Mucosa of descending colon (tissue), 3 donors: ENCODE measurements around the gene KCNG2. TPM values are rescaled to one million over a fixed set of nuclear protein-coding genes. Genes with fewer than 3 reads are reported as not detected.
"Not testable (repeated sequence)": the region's sequence is repeated elsewhere in the genome, so short reads cannot be mapped to it uniquely, and the experiment has no call there.

ENCODE experiments used
- ATAC-seq: fragments of 200-7000 bp; cut with Tn5 transposase; one replicate; pipeline ENCODE4 v1.9.1; 2020; ENCODE audit warnings: mild to moderate bottlenecking, moderate library complexity
- DNase-seq, 3 donors: peaks; one replicate each; pipeline ENCODE4 v3.0.0-alpha.2; 2020
- H3K36me3 ChIP-seq: fragments of 200-600 bp; one replicate; pipeline ENCODE4 v1.8.0; 2021; ENCODE audit warnings: low read depth, mild to moderate bottlenecking
- H3K4me1 ChIP-seq: fragments of 200-600 bp; one replicate; pipeline ENCODE4 v1.8.0; 2021; ENCODE audit warnings: low read depth, mild to moderate bottlenecking
- H3K4me3 ChIP-seq: fragments of 200-600 bp; one replicate; pipeline ENCODE4 v1.8.0; 2021; ENCODE audit warnings: mild to moderate bottlenecking
- H3K9me3 ChIP-seq: fragments of 200-600 bp; one replicate; pipeline ENCODE4 v1.8.0; 2021; ENCODE audit warnings: mild to moderate bottlenecking
- intact Hi-C, 2 donors: fragments of 100-400 bp; cut with DNase I in 1 of 2; cut with micrococcal nuclease in 1 of 2; formaldehyde crosslinking; loops; one replicate each; pipeline versions ENCODE4 v1.11.0 to v1.11.1; 2022; cut with DNase I, micrococcal nuclease
- total RNA-seq, 3 donors: library from RNA; stranded (reverse); fragmentation: NEBNext Ultra II Directional in 2 of 3; extraction: Animal tissue kit (Norgen Biotek cat#: 25700) in 2 of 3; gene quantifications; one replicate each; pipeline versions ENCODE4 v1.2.1 to v1.2.4, GENCODE V29; 2021 to 2023
- TF ChIP-seq, protein P1 (sequence below): fragments of 200-600 bp; IDR thresholded peaks from one replicate; pipeline ENCODE4 v1.8.0; 2022; ENCODE audit warnings: antibody characterized with exemption, mild to moderate bottlenecking
- donor health status: DM: no; HTN: no; CAD: no; lungs with moderate emphysema.
- donor health status: DM: no; HTN: no; CAD: no.
- donor health status: DM: no; HTN: yes; CAD: no.

The KCNG2 gene
- total RNA-seq, 3 donors from 2014 or later, result 0.19 TPM; not detected in 2

DNA sequence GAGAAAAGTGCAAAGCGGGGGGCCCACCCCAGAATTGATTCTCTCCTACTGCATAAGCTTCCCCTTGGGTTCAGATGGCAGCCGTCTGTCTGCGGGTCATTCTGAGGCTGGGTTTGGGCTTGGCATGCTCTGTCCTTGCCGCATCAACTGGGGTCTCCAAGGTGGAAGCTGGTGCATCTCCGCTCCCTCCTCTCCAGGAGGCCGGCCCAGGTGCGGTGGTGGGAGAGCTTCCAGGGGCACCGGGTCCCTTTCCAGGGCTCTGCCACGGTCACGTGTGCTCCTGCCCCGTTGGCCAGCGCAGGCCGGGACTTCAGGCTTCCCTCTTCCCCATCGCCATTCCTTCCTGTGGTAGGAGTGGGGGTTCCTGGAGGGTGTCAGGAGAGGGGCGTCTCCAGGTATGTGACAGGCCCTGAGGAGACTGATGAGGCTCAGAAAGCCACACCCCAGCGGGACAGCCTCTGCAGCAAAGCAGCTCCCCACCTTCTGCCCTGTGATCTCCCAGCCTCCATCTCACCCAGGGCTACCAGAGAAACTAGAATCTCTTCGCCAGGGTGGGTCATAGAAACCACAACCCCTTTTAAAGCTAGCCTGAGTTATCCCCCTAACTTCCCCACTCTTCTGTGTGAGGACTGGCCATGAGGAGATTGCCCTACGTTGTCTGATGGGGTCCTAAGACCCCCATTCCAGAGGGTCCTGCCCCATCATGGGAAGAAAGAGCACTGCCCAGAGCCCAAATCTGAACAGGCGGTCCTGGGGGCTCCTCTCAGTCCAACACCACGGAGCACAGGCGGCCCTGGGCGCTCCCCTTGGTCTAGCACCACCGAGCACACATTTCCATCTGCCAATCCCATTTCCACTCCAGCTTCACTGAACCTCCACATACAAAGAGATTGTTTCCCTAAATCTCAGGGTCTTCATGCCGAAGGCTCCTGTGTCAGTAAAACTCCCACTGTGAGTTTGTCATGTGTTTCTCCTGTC is 77.1 kb downstream of the KCNG2 start:
- intact Hi-C loops, result no loop called here
- Histone ChIP-seq H3K4me1 (no peaks in the 10 kb centered on the region), H3K36me3 (no peaks in the 10 kb centered on the region), H3K4me3 (no peak overlapping the region), H3K9me3 (no peaks in the 10 kb centered on the region)
- no peak for ATAC-seq
- TF ChIP-seq, protein P1, sequence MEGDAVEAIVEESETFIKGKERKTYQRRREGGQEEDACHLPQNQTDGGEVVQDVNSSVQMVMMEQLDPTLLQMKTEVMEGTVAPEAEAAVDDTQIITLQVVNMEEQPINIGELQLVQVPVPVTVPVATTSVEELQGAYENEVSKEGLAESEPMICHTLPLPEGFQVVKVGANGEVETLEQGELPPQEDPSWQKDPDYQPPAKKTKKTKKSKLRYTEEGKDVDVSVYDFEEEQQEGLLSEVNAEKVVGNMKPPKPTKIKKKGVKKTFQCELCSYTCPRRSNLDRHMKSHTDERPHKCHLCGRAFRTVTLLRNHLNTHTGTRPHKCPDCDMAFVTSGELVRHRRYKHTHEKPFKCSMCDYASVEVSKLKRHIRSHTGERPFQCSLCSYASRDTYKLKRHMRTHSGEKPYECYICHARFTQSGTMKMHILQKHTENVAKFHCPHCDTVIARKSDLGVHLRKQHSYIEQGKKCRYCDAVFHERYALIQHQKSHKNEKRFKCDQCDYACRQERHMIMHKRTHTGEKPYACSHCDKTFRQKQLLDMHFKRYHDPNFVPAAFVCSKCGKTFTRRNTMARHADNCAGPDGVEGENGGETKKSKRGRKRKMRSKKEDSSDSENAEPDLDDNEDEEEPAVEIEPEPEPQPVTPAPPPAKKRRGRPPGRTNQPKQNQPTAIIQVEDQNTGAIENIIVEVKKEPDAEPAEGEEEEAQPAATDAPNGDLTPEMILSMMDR, result no peak
- DNase-seq, result no peak

DNA sequence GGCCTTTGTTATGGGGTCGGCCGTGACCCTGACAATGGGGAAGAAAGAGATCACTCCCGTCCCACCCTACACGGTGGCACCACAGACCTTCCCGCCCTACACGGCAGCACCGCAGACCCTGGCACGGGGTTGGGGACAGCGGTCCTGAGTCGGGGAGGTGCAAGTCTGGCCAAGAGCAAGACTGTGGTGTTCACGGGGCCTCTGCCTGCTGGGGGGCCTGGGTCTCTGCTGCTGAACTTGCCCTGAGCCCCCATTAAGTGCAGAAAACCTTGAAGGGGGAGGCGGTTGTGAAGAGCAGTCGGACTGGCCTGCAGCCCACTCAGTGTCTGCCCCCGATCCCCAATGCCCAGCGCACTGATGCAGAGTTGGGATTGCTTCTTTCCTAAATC is 77.8 kb downstream of the KCNG2 start:
- intact Hi-C loops, result no loop called here
- no peak for ATAC-seq
- TF ChIP-seq, protein P1, result no peak

DNA sequence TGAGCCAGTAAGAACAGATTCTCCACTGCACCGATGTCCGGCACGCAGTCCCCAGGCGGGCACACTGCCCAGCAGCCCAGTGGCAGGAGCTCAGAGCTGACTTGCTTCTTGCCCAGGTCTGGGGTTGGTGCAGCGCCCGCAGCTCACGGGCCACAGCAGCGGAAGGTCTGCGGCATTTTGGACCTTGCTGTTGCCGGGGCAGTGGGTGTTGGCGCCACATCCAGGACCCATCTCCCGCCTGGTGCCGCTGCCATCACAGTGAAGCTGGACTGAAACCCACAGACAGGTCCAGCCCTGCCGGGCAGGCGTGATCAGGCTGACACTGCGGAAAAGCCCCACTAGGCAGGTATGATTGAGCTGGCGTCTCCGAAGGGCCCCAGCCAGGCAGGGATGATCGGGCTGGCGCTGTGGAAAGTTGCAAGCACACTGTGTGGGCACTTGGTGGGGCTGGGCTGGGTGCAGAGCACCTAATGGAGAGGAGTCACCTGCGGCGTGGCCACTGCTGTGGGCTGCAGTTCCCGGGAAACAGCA is 78.3 kb downstream of the KCNG2 start:
- no peaks in the 10 kb centered on the region for H3K9me3 ChIP-seq
- ATAC-seq, result no peak
- no peaks in the 10 kb centered on the region for H3K4me1 ChIP-seq
- TF ChIP-seq, protein P1, result no peak
- intact Hi-C loops, result no loop called here
- H3K36me3 ChIP-seq, result no peaks in the 10 kb centered on the region
- no peak overlapping the region for H3K4me3 ChIP-seq
- no peak for DNase-seq

More for the DNA sequence above, 77.8 kb downstream of the KCNG2 start:
- no peaks in the 10 kb centered on the region for H3K4me1 ChIP-seq
- H3K36me3 ChIP-seq, result no peaks in the 10 kb centered on the region
- no peak for DNase-seq
- no peaks in the 10 kb centered on the region for H3K9me3 ChIP-seq
- H3K4me3 ChIP-seq, result no peak overlapping the region

DNA sequence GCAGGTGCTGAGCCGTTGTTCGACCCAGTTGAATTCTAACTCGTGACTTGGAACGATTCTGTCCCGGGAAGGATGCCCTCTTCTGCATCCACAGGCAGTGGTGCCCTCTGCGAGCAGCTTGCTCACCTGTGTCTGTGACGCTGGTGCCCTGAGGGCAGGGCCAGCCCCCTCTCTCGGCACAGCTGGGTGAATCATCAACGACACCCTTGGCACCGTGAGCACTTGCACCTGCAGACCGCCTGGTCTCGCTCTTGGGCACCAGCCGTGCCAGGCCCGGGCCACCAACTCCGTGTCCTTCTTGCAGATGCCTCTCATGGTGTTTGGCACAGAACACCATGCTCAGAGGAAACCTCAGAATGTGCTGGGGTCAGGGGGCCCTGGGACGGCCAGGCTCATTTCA is 78.8 kb downstream of the KCNG2 start:
- H3K9me3 ChIP-seq, result no peaks in the 10 kb centered on the region
- H3K36me3 ChIP-seq, result no peaks in the 10 kb centered on the region
- DNase-seq, result no peak
- H3K4me3 ChIP-seq, result no peak overlapping the region
- intact Hi-C loops, result no loop called here
- ATAC-seq, result no peak
- TF ChIP-seq, protein P1, result no peak
- no peaks in the 10 kb centered on the region for H3K4me1 ChIP-seq

DNA sequence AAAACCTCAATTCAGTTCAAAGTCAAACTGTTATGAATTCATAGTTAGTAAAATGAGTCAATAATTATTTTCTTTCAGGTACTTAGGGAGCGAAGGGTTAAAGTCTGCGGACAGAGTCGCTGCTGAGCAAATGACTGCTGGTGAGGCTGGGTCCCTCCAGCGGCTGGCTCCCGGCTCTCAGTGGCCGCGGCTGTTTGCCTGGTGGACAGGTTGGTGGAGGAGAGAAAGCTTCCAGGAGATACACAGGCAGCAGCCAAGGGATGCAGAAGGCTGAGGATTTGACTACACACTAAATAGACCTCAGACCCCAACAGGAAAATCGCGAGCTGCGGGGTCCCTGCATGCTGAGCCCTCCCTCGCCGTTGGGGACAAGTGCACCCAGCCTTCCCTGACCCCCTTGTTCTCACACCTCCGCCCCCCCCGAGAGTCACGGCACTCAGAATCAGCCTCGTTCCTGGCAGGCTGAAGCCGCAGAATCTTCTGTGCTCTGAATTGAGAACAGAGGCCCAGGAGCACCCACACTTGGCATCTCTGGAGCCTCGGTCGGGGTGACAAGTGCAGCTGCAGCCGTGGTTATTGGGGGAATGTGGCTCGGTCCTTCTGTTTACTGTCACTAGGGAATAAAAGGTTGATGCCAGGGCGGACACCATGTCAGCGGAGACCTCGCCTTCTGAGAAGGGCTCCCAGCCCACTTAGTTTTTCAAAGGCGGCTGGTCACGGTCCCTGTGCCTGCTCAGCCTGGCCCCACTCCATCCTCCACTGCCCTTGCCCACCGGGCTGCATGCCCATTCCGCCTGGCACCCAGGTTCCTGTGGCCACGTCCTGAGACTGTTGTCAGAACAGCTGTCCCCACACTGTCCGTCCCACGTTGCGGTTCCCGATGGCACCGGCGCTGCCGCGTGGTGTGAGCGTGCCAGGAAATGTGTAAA is 79.7 kb downstream of the KCNG2 start:
- DNase-seq, result no peak
- ATAC-seq, result no peak

DNA sequence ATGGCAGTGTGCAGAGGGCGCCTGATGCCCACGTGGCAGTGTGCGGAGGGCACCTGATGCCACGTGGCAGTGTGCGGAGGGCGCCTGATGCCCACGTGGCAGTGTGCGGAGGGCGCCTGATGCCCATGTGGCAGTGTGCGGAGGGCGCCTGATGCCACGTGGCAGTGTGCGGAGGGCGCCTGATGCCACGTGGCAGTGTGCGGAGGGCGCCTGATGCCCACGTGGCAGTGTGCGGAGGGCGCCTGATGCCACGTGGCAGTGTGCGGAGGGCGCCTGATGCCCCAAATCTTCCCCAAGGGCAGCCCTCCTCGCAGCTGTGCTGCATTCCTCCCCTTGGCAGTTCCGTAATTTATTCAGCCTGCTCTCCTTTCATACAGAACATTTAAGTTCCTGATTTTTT is 80.5 kb downstream of the KCNG2 start:
- H3K4me1 ChIP-seq, ATAC-seq, H3K4me3 ChIP-seq, H3K9me3 ChIP-seq, intact Hi-C loops, DNase-seq, H3K36me3 ChIP-seq: not testable (repeated sequence)

More for the DNA sequence above, 79.7 kb downstream of the KCNG2 start:
- Histone ChIP-seq H3K9me3 (no peaks in the 10 kb centered on the region), H3K4me1 (no peaks in the 10 kb centered on the region), H3K4me3 (no peak overlapping the region), H3K36me3 (no peaks in the 10 kb centered on the region)
- intact Hi-C loops, result no loop called here
- TF ChIP-seq, protein P1, result no peak
